Neuronal stem cell (in vitro differentiated cells): ENCODE measurements around the gene MLANA.

Experiments
- DNase-seq: peaks from one replicate; pipeline ENCODE4 v3.0.0-alpha.2; 2013; ENCODE audit warnings: low spot score
- H2AFZ ChIP-seq: one replicate; pipeline ENCODE4 v1.6.1; 2013; ENCODE audit warnings: mild to moderate bottlenecking, low read length, inconsistent platforms
- H2AK5ac ChIP-seq: 2 replicates; pipeline ENCODE4 v1.6.1; 2013; ENCODE audit warnings: low read depth, mild to moderate bottlenecking, inconsistent platforms, low read length, moderate library complexity, mixed read lengths
- H2BK120ac ChIP-seq: 2 replicates; pipeline ENCODE4 v1.6.1; 2013; ENCODE audit warnings: low read depth, mild to moderate bottlenecking, inconsistent platforms, low read length, moderate library complexity, mixed read lengths
- H2BK12ac ChIP-seq: one replicate; pipeline ENCODE4 v1.6.1; 2013; ENCODE audit warnings: low read length, inconsistent platforms
- H2BK15ac ChIP-seq: 2 replicates; pipeline ENCODE4 v1.6.1; 2013; ENCODE audit warnings: mild to moderate bottlenecking, low read length, inconsistent platforms, mixed read lengths
- H2BK5ac ChIP-seq: one replicate; pipeline ENCODE4 v1.6.1; 2013; ENCODE audit warnings: inconsistent platforms, mild to moderate bottlenecking, low read length, moderate library complexity
- H3K14ac ChIP-seq: one replicate; pipeline ENCODE4 v1.6.1; 2013; ENCODE audit warnings: low read length, inconsistent platforms
- H3K18ac ChIP-seq: 2 replicates; pipeline ENCODE4 v1.6.1; 2013; ENCODE audit warnings: low read length, inconsistent platforms
- H3K23ac ChIP-seq: 2 replicates; pipeline ENCODE4 v1.6.1; 2013; ENCODE audit warnings: low read depth, mild to moderate bottlenecking, mixed read lengths, low read length, inconsistent platforms; ENCODE audit not compliant: poor library complexity
- H3K27ac ChIP-seq: replicated peaks from 3 replicates; pipeline ENCODE4 v1.5.1; 2013; ENCODE audit warnings: low read length, inconsistent platforms
- H3K27me3 ChIP-seq, 3 experiments: 2 replicates each; pipeline ENCODE4 v1.6.1; 2013; ENCODE audit warnings: low read length in 3 of 3, mild to moderate bottlenecking in 2 of 3, inconsistent platforms in 1 of 3, low read depth in 1 of 3, mixed read lengths in 1 of 3, moderate library complexity in 1 of 3; ENCODE audit not compliant: control insufficient read depth in 3 of 3, insufficient read depth in 3 of 3
- H3K36me3 ChIP-seq, 2 donors: replicated peaks in 1 of 2; 2 replicates each; pipeline ENCODE4 v1.6.1; 2013; ENCODE audit warnings: low read length in 2 of 2; ENCODE audit not compliant: control insufficient read depth in 2 of 2, insufficient read depth in 2 of 2
- H3K4ac ChIP-seq: 2 replicates; pipeline ENCODE4 v1.6.1; 2013; ENCODE audit warnings: inconsistent platforms, mild to moderate bottlenecking, low read length, moderate library complexity
- H3K4me1 ChIP-seq, 2 donors: 1 replicate in 1 of 2; 2 replicates in 1 of 2; pipeline ENCODE4 v1.6.1; 2013; ENCODE audit warnings: low read length in 2 of 2, low read depth in 1 of 2; ENCODE audit not compliant: control insufficient read depth in 2 of 2, insufficient read depth in 1 of 2
- H3K4me2 ChIP-seq: one replicate; pipeline ENCODE4 v1.6.1; 2013; ENCODE audit warnings: mild to moderate bottlenecking, low read length, inconsistent platforms; ENCODE audit not compliant: insufficient read depth, poor library complexity, severe bottlenecking
- H3K4me3 ChIP-seq, 2 donors: 2 replicates each; pipeline ENCODE4 v1.5.1; 2013; ENCODE audit warnings: low read length in 2 of 2, mild to moderate bottlenecking in 2 of 2, inconsistent platforms in 1 of 2, moderate library complexity in 1 of 2
- H3K79me1 ChIP-seq: one replicate; pipeline ENCODE4 v1.6.1; 2013; ENCODE audit warnings: low read depth, mild to moderate bottlenecking, inconsistent platforms, low read length, moderate library complexity
- H3K9ac ChIP-seq: one replicate; pipeline ENCODE4 v1.6.1; 2013; ENCODE audit warnings: mild to moderate bottlenecking, low read depth, low read length, inconsistent platforms; ENCODE audit not compliant: poor library complexity
- H3K9me3 ChIP-seq, 2 donors: replicated peaks in 1 of 2; 2 replicates each; pipeline versions ENCODE3 to v1.6.1; 2013; ENCODE audit warnings: low read length in 2 of 2, mild to moderate bottlenecking in 2 of 2, inconsistent platforms in 1 of 2, low read depth in 1 of 2, mixed read lengths in 1 of 2, moderate library complexity in 1 of 2; ENCODE audit not compliant: control insufficient read depth in 2 of 2, insufficient read depth in 1 of 2
- H4K8ac ChIP-seq: one replicate; pipeline ENCODE4 v1.6.1; 2013; ENCODE audit warnings: low read depth, mild to moderate bottlenecking, inconsistent platforms, low read length, moderate library complexity
- H4K91ac ChIP-seq: one replicate; pipeline ENCODE4 v1.6.1; 2013; ENCODE audit warnings: low read length, low read depth, mild to moderate bottlenecking, inconsistent platforms; ENCODE audit not compliant: poor library complexity
- WGBS, 2 donors: extraction: QIAGEN DNeasy Blood & Tissue Kit; methylation state at CpG; one replicate each; pipeline ENCODE4 v1.1.7; 2013; ENCODE audit warnings: missing lambda C conversion rate in 2 of 2, mixed read lengths in 1 of 2; ENCODE audit not compliant: insufficient read length in 2 of 2, insufficient replicate concordance in 1 of 2; ENCODE audit errors: extremely low coverage in 2 of 2; 5-methylcytosine and 5-hydroxymethylcytosine counted together

MLANA gene

GRCh38 chr9:5958273-5958672, 67.6 kb downstream of the MLANA start:
- H2BK12ac ChIP-seq = no peak overlapping the region
- no peak overlapping the region for H4K91ac ChIP-seq
- H3K9ac ChIP-seq = no peak overlapping the region
- H3K9me3 ChIP-seq = no peaks in the 10 kb centered on the region
- no peaks in the 10 kb centered on the region for H3K79me1 ChIP-seq
- DNase-seq = no peak
- no peaks in the 10 kb centered on the region for H3K4me1 ChIP-seq
- no peak overlapping the region for H3K4me2 ChIP-seq
- no peak overlapping the region for H3K18ac ChIP-seq
- H3K27me3 ChIP-seq = no peaks in the 10 kb centered on the region
- H3K23ac ChIP-seq = no peak overlapping the region
- H3K27ac ChIP-seq = no peak overlapping the region
- H3K14ac ChIP-seq = no peak overlapping the region
- no peak overlapping the region for H2AK5ac ChIP-seq
- no peak overlapping the region for H3K4me3 ChIP-seq
- no peak overlapping the region for H3K4ac ChIP-seq
- no peak overlapping the region for H4K8ac ChIP-seq
- H2BK15ac ChIP-seq = no peak overlapping the region
- H2BK5ac ChIP-seq = no peak overlapping the region
- no peak overlapping the region for H2AFZ ChIP-seq
- H2BK120ac ChIP-seq = no peak overlapping the region
- peaks cover 2 to 3% of the 10 kb centered on the region in 2 donors for H3K36me3 ChIP-seq
- no CpG with 5 or more reads among the region's 6 CpGs for WGBS, 2 donors
